H9 (cell line): Measurements from ENCODE around the gene KIF6. TPM values are rescaled to one million over a fixed set of nuclear protein-coding genes. Genes with fewer than 3 reads are reported as not detected.

Source experiments
- DNase-seq: peaks from one replicate; pipeline ENCODE4 v3.0.0-alpha.2; 2017
- H2AFZ ChIP-seq: one replicate; pipeline ENCODE4 v1.6.1; 2013; ENCODE audit warnings: mild to moderate bottlenecking, low read length, control low read depth, moderate library complexity
- H2AK5ac ChIP-seq: 2 replicates; pipeline ENCODE4 v1.6.1; 2013; ENCODE audit warnings: low read length, control low read depth, mixed read lengths; ENCODE audit not compliant: insufficient read length
- H2BK120ac ChIP-seq: one replicate; pipeline ENCODE4 v1.6.1; 2013; ENCODE audit warnings: low read depth, mild to moderate bottlenecking, low read length, control low read depth, inconsistent platforms; ENCODE audit not compliant: poor library complexity, severe bottlenecking
- H2BK12ac ChIP-seq: 2 replicates; pipeline ENCODE4 v1.6.1; 2013; ENCODE audit warnings: low read length, control low read depth, mixed read lengths, low read depth; ENCODE audit not compliant: insufficient read length
- H2BK15ac ChIP-seq: 2 replicates; pipeline ENCODE4 v1.6.1; 2013; ENCODE audit warnings: low read depth, low read length, control low read depth
- H2BK20ac ChIP-seq: one replicate; pipeline ENCODE4 v1.6.1; 2013; ENCODE audit warnings: low read depth, mild to moderate bottlenecking, low read length, control low read depth, inconsistent platforms; ENCODE audit not compliant: poor library complexity, severe bottlenecking
- H2BK5ac ChIP-seq: 2 replicates; pipeline ENCODE4 v1.6.1; 2013; ENCODE audit warnings: low read length, control low read depth, mixed read lengths; ENCODE audit not compliant: insufficient read length
- H3K14ac ChIP-seq: 2 replicates; pipeline ENCODE4 v1.6.1; 2013; ENCODE audit warnings: low read length, control low read depth; ENCODE audit not compliant: insufficient read depth
- H3K18ac ChIP-seq: 2 replicates; pipeline ENCODE4 v1.6.1; 2013; ENCODE audit warnings: low read depth, mild to moderate bottlenecking, mixed read lengths, low read length, control low read depth; ENCODE audit not compliant: insufficient read length
- H3K23ac ChIP-seq: 2 replicates; pipeline ENCODE4 v1.6.1; 2013; ENCODE audit warnings: low read length, control low read depth, mixed read lengths, low read depth; ENCODE audit not compliant: insufficient read length
- H3K23me2 ChIP-seq: 2 replicates; pipeline ENCODE4 v1.6.1; 2013; ENCODE audit warnings: low read depth, mild to moderate bottlenecking, mixed read lengths, low read length, control low read depth; ENCODE audit not compliant: insufficient read length, poor library complexity, severe bottlenecking
- H3K27ac ChIP-seq: 2 replicates; pipeline ENCODE4 v1.5.1; 2013; ENCODE audit warnings: low read length, control low read depth, mixed read lengths, low read depth; ENCODE audit not compliant: insufficient read length
- H3K27me3 ChIP-seq: 2 replicates; pipeline ENCODE4 v1.6.1; 2013; ENCODE audit warnings: low read length, control low read depth, inconsistent platforms; ENCODE audit not compliant: insufficient read depth
- H3K4ac ChIP-seq: 2 replicates; pipeline ENCODE4 v1.6.1; 2013; ENCODE audit warnings: low read depth, mild to moderate bottlenecking, control low read depth, inconsistent platforms, low read length, moderate library complexity
- H3K4me1 ChIP-seq: 2 replicates; pipeline ENCODE4 v1.6.1; 2013; ENCODE audit warnings: low read length, control low read depth, inconsistent platforms; ENCODE audit not compliant: insufficient read depth
- H3K4me2 ChIP-seq: 2 replicates; pipeline ENCODE4 v1.6.1; 2013; ENCODE audit warnings: low read length, control low read depth, mixed read lengths; ENCODE audit not compliant: insufficient read length, insufficient read depth
- H3K56ac ChIP-seq: 2 replicates; pipeline ENCODE4 v1.6.1; 2013; ENCODE audit warnings: low read depth, mild to moderate bottlenecking, mixed read lengths, low read length, control low read depth; ENCODE audit not compliant: insufficient read length
- H3K79me1 ChIP-seq: 2 replicates; pipeline ENCODE4 v1.6.1; 2013; ENCODE audit warnings: low read depth, mild to moderate bottlenecking, moderate library complexity, low read length, control low read depth, inconsistent platforms; ENCODE audit not compliant: insufficient read depth, poor library complexity, severe bottlenecking
- H3K79me2 ChIP-seq: 2 replicates; pipeline ENCODE4 v1.6.1; 2013; ENCODE audit warnings: low read length, control low read depth, inconsistent platforms; ENCODE audit not compliant: insufficient read depth
- H3K9ac ChIP-seq: 2 replicates; pipeline ENCODE4 v1.6.1; 2013; ENCODE audit warnings: low read length, control low read depth, mixed read lengths; ENCODE audit not compliant: insufficient read length; ENCODE audit errors: extremely low read depth
- H3K9me3 ChIP-seq: one replicate; pipeline ENCODE4 v1.6.1; 2013; ENCODE audit warnings: low read depth, low read length, inconsistent platforms; ENCODE audit not compliant: control insufficient read depth
- H3T11ph ChIP-seq: one replicate; pipeline ENCODE4 v1.6.1; 2013; ENCODE audit warnings: mild to moderate bottlenecking, low read length, control low read depth, inconsistent platforms
- H4K20me1 ChIP-seq: one replicate; pipeline ENCODE4 v1.6.1; 2013; ENCODE audit not compliant: control insufficient read depth, insufficient read length, insufficient read depth
- H4K5ac ChIP-seq: 2 replicates; pipeline ENCODE4 v1.6.1; 2013; ENCODE audit warnings: low read depth, mild to moderate bottlenecking, mixed read lengths, low read length, control low read depth; ENCODE audit not compliant: insufficient read length
- H4K8ac ChIP-seq: replicated peaks from 2 replicates; pipeline ENCODE4 v1.6.1; 2013; ENCODE audit warnings: low read length, control low read depth, mixed read lengths, low read depth; ENCODE audit not compliant: insufficient read length
- H4K91ac ChIP-seq: 2 replicates; pipeline ENCODE4 v1.6.1; 2013; ENCODE audit warnings: low read depth, mild to moderate bottlenecking, moderate library complexity, mixed read lengths, low read length, control low read depth; ENCODE audit not compliant: insufficient read length
- H3K27ac Mint-ChIP-seq, 3 experiments: 2 replicates in 2 of 3; 3 replicates in 1 of 3; pipeline ENCODE4 v1.8.0; 2020 to 2021; ENCODE audit warnings: mixed read lengths in 3 of 3, mild to moderate bottlenecking in 1 of 3, moderate library complexity in 1 of 3
- H3K27me3 Mint-ChIP-seq: 2 replicates; pipeline ENCODE4 v1.8.0; 2021; ENCODE audit warnings: low read depth, mild to moderate bottlenecking, moderate library complexity, mixed read lengths
- H3K36me3 Mint-ChIP-seq, 3 experiments: 2 replicates in 2 of 3; 3 replicates in 1 of 3; pipeline ENCODE4 v1.8.0; 2020 to 2021; ENCODE audit warnings: low read depth in 3 of 3, mixed read lengths in 3 of 3; ENCODE audit not compliant: insufficient read depth in 1 of 3
- H3K4me1 Mint-ChIP-seq, 2 experiments: 2 replicates each; pipeline ENCODE4 v1.8.0; 2020; ENCODE audit warnings: mixed read lengths in 2 of 2
- H3K4me3 Mint-ChIP-seq, 2 experiments: 2 replicates in 1 of 2; 3 replicates in 1 of 2; pipeline ENCODE4 v1.8.0; 2020 to 2021; ENCODE audit warnings: mild to moderate bottlenecking in 2 of 2, mixed read lengths in 2 of 2, moderate library complexity in 1 of 2
- H3K9me3 Mint-ChIP-seq, 2 experiments: 2 replicates in 1 of 2; 3 replicates in 1 of 2; pipeline ENCODE4 v1.8.0; 2020; ENCODE audit warnings: mild to moderate bottlenecking in 2 of 2, mixed read lengths in 2 of 2, moderate library complexity in 1 of 2
- CTCF ChIP-seq: fragments of 200-600 bp; sonication (generic); conservative IDR thresholded peaks from 3 replicates; pipeline ENCODE4 v1.8.0; 2021; ENCODE audit warnings: antibody characterized with exemption, mild to moderate bottlenecking
- WGBS: extraction: QIAGEN DNeasy Blood & Tissue Kit; methylation state at CpG from one replicate; pipeline ENCODE4 v1.1.7; 2013; ENCODE audit warnings: missing lambda C conversion rate, low lambda C conversion rate, mixed read lengths; ENCODE audit not compliant: insufficient read length; ENCODE audit errors: extremely low coverage; 5-methylcytosine and 5-hydroxymethylcytosine counted together
- total RNA-seq: library from RNA; stranded (reverse); gene quantifications from 2 replicates; pipeline ENCODE4 v1.2.1, GENCODE V29; 2021

Gene KIF6
- total RNA-seq, 1 experiment from 2014 or later = 0.63 TPM

- no peak overlapping the region for H3K4me3 Mint-ChIP-seq
- no peaks in the 10 kb centered on the region for H3K9me3 Mint-ChIP-seq
- no peaks in the 10 kb centered on the region for H3K4me1 Mint-ChIP-seq
- WGBS = no CpG with 5 or more reads among the region's 12 CpGs
- no peak overlapping the region for H2BK12ac ChIP-seq
- no peak overlapping the region for H3K27ac Mint-ChIP-seq
- no peak overlapping the region for H2BK120ac ChIP-seq
- H3K14ac ChIP-seq = no peak overlapping the region
- no peak overlapping the region for H3K18ac ChIP-seq
- H3K9ac ChIP-seq = no peak overlapping the region
- no peak overlapping the region for H4K8ac ChIP-seq
- no peak overlapping the region for H3K27ac ChIP-seq
- no peaks in the 10 kb centered on the region for H3K9me3 ChIP-seq
- no peak for TF ChIP-seq CTCF
- H2BK15ac ChIP-seq = no peak overlapping the region
- DNase-seq = no peak
- H3K4me2 ChIP-seq = no peak overlapping the region
- H3K23ac ChIP-seq = no peak overlapping the region
- no peaks in the 10 kb centered on the region for H3K23me2 ChIP-seq
- no peak overlapping the region for H2AK5ac ChIP-seq
- H4K5ac ChIP-seq = no peak overlapping the region
- no peaks in the 10 kb centered on the region; the same call in 1 of the 2 replicates for H3K27me3 Mint-ChIP-seq
- H3K4ac ChIP-seq = no peak overlapping the region
- H4K20me1 ChIP-seq = no peaks in the 10 kb centered on the region
- no peak overlapping the region for H3K56ac ChIP-seq
- no peak overlapping the region for H2BK5ac ChIP-seq
- H2AFZ ChIP-seq = no peak overlapping the region
- H3K79me1 ChIP-seq = no peaks in the 10 kb centered on the region
- no peaks in the 10 kb centered on the region for H3K4me1 ChIP-seq
- no peak overlapping the region for H2BK20ac ChIP-seq
- H3T11ph ChIP-seq = no peak overlapping the region
- no peak overlapping the region for H4K91ac ChIP-seq
- H3K79me2 ChIP-seq = no peaks in the 10 kb centered on the region
- no peaks in the 10 kb centered on the region for H3K27me3 ChIP-seq
- H3K36me3 Mint-ChIP-seq = no peaks in the 10 kb centered on the region
Measured at GRCh38 chr6:39388606-39389483, 336.4 kb downstream of the KIF6 start.
